SK-N-SH (cell line): ENCODE measurements around the gene PLA2G5. TPM values are rescaled to one million over a fixed set of nuclear protein-coding genes. Genes with fewer than 3 reads are reported as not detected.

Experiments used
- CTCF ChIA-PET: fragments of 300-600, 350-600 bp; formaldehyde crosslinking; extraction: SDS; loops from one replicate; lab custom pipeline; 2021; lab: Yijun Ruan, JAX
- POLR2A ChIA-PET: fragments of 350-600 bp; sonication (Branson Sonifier 250); formaldehyde crosslinking; extraction: SDS; loops from one replicate; lab custom pipeline; 2020; ENCODE audit warnings: antibody characterized with exemption, inconsistent platforms; lab: Yijun Ruan, JAX
- DNase-seq: peaks from one replicate; pipeline ENCODE4 v3.0.0; 2012
- H2AFZ ChIP-seq: fragments of 200-600 bp; sonication (generic); 2 replicates; pipeline ENCODE4 v1.8.1; 2016; ENCODE audit warnings: antibody characterized with exemption, mild to moderate bottlenecking, low read depth
- H3F3A ChIP-seq: fragments of 200-600 bp; sonication (generic); replicated peaks from 2 replicates; pipeline ENCODE3; 2016; ENCODE audit warnings: antibody characterized with exemption, mild to moderate bottlenecking; ENCODE audit not compliant: insufficient read depth
- H3K27ac ChIP-seq, 2 experiments: fragments of 200-500 bp in 1 of 2; fragments of 200-600 bp in 1 of 2; sonication (Bioruptor generic) in 1 of 2; sonication (generic), shearing (Covaris generic) in 1 of 2; 2 replicates each; pipeline versions ENCODE4 v1.5.1 to v1.6.1; 2014 to 2016; ENCODE audit warnings: low read depth in 2 of 2, inconsistent platforms in 1 of 2, low read length in 1 of 2, mild to moderate bottlenecking in 1 of 2, mixed read lengths in 1 of 2
- H3K27me3 ChIP-seq: fragments of 200-600 bp; sonication (generic), shearing (Covaris generic); 2 replicates; pipeline ENCODE4 v1.6.1; 2016; ENCODE audit warnings: mixed run types; ENCODE audit not compliant: insufficient read depth
- H3K36me3 ChIP-seq, 2 experiments: fragments of 200-500 bp in 1 of 2; fragments of 200-600 bp in 1 of 2; sonication (Bioruptor generic) in 1 of 2; sonication (generic) in 1 of 2; replicated peaks in 1 of 2; 2 replicates each; pipeline versions ENCODE3 to v1.5.1; 2014 to 2016; ENCODE audit warnings: low read length in 1 of 2, mild to moderate bottlenecking in 1 of 2; ENCODE audit not compliant: insufficient read depth in 2 of 2, control insufficient read depth in 1 of 2
- H3K4me1 ChIP-seq, 2 experiments: fragments of 200-500 bp in 1 of 2; fragments of 200-600 bp in 1 of 2; sonication (Bioruptor generic) in 1 of 2; sonication (generic), shearing (Covaris generic) in 1 of 2; 2 replicates each; pipeline versions ENCODE4 v1.5.1 to v1.6.1; 2014 to 2016; ENCODE audit warnings: low read depth in 1 of 2, low read length in 1 of 2, mixed run types in 1 of 2; ENCODE audit not compliant: insufficient read depth in 2 of 2, control insufficient read depth in 1 of 2
- H3K4me2 ChIP-seq: fragments of 200-600 bp; sonication (generic), shearing (Covaris generic); 2 replicates; pipeline ENCODE4 v1.6.1; 2017; ENCODE audit warnings: mixed run types
- H3K4me3 ChIP-seq, 2 experiments: fragments of 200-500 bp in 1 of 2; fragments of 200-600 bp in 1 of 2; sonication (Bioruptor generic) in 1 of 2; sonication (generic), shearing (Covaris generic) in 1 of 2; 2 replicates each; pipeline versions ENCODE4 v1.5.1 to v1.8.1; 2014 to 2016; ENCODE audit warnings: low read depth in 2 of 2, inconsistent platforms in 1 of 2, low read length in 1 of 2, mild to moderate bottlenecking in 1 of 2, mixed read lengths in 1 of 2, moderate library complexity in 1 of 2
- H3K79me2 ChIP-seq: fragments of 200-600 bp; sonication (generic); 2 replicates; pipeline ENCODE4 v1.8.1; 2017; ENCODE audit warnings: mild to moderate bottlenecking; ENCODE audit not compliant: insufficient read depth
- H3K9ac ChIP-seq: fragments of 200-600 bp; sonication (generic); 2 replicates; pipeline ENCODE4 v1.6.1; 2017; ENCODE audit warnings: mixed run types
- H3K9me2 ChIP-seq: fragments of 200-600 bp; sonication (generic); 2 replicates; pipeline ENCODE4 v1.6.1; 2017; ENCODE audit warnings: mixed run types
- H3K9me3 ChIP-seq: fragments of 200-600 bp; sonication (generic); 2 replicates; pipeline ENCODE4 v1.6.1; 2017; ENCODE audit warnings: mixed run types, mild to moderate bottlenecking, moderate library complexity
- H4K20me1 ChIP-seq: fragments of 200-600 bp; sonication (generic); 2 replicates; pipeline ENCODE4 v1.6.1; 2017; ENCODE audit warnings: mild to moderate bottlenecking, mixed run types; ENCODE audit not compliant: insufficient read depth
- FOSL2 ChIP-seq: IDR thresholded peaks from 2 replicates; pipeline ENCODE4 v1.4.0; 2012; ENCODE audit warnings: low read depth, mild to moderate bottlenecking, moderate library complexity, borderline replicate concordance
- FOXJ3 ChIP-seq: sonication (generic); formaldehyde crosslinking; IDR thresholded peaks from 2 replicates; pipeline ENCODE4 v1.5.1; 2020; ENCODE audit warnings: mild to moderate bottlenecking, missing genetic modification reagents
- FOXM1 ChIP-seq: IDR thresholded peaks from 2 replicates; pipeline ENCODE4 v1.4.0; 2012; ENCODE audit warnings: low read depth, mild to moderate bottlenecking
- GABPA ChIP-seq: IDR thresholded peaks from 2 replicates; pipeline ENCODE4 v1.4.0; 2012; ENCODE audit warnings: low read depth, mild to moderate bottlenecking
- GATA2 ChIP-seq: sonication (generic); formaldehyde crosslinking; IDR thresholded peaks from 2 replicates; pipeline ENCODE4 v1.5.0; 2020; ENCODE audit warnings: mild to moderate bottlenecking, missing genetic modification reagents
- IRF3 ChIP-seq: fragments of 150-350 bp; IDR thresholded peaks from 2 replicates; pipeline ENCODE4 v1.6.1; 2016; ENCODE audit warnings: mild to moderate bottlenecking, low read depth, low read length
- JUND ChIP-seq: IDR thresholded peaks from 2 replicates; pipeline ENCODE4 v1.4.0; 2012
- RCOR1 ChIP-seq: fragments of 150-350 bp; IDR thresholded peaks from 2 replicates; pipeline ENCODE4 v1.6.1; 2017; ENCODE audit warnings: antibody characterized with exemption, low read length
- SIN3A ChIP-seq: IDR thresholded peaks from 2 replicates; pipeline ENCODE4 v1.6.1; 2012; ENCODE audit warnings: low read depth, mild to moderate bottlenecking, low read length, moderate library complexity, borderline replicate concordance
- TAF1 ChIP-seq: IDR thresholded peaks from 2 replicates; pipeline ENCODE4 v1.6.1; 2012; ENCODE audit warnings: low read depth, mild to moderate bottlenecking, low read length, moderate library complexity, borderline replicate concordance
- TEAD4 ChIP-seq: IDR thresholded peaks from 2 replicates; pipeline ENCODE4 v1.4.0; 2012; ENCODE audit warnings: mild to moderate bottlenecking, borderline replicate concordance; ENCODE audit not compliant: insufficient read depth
- YY1 ChIP-seq: IDR thresholded peaks from 2 replicates; pipeline ENCODE4 v1.4.0; 2012; ENCODE audit warnings: low read depth, mild to moderate bottlenecking
- WGBS: methylation state at CpG from one replicate; pipeline ENCODE4 v1.1.6; 2017; ENCODE audit warnings: low lambda C conversion rate; 5-methylcytosine and 5-hydroxymethylcytosine counted together
- polyA plus RNA-seq, 3 experiments: library from polyadenylated mRNA; depleted of rRNA; stranded (reverse); fragments of >200 nt; gene quantifications; 2 replicates each; pipeline ENCODE4 v1.2.3, GENCODE V29; 2012
- TF ChIP-seq, protein P1 (sequence below): fragments of 200-600 bp; sonication (generic); IDR thresholded peaks from 2 replicates; pipeline ENCODE4 v1.6.1; 2017; ENCODE audit warnings: antibody characterized with exemption, mild to moderate bottlenecking, moderate library complexity
- TF ChIP-seq, protein P2 (sequence below): IDR thresholded peaks from 2 replicates; pipeline ENCODE4 v1.4.0; 2012; ENCODE audit warnings: low read depth, borderline replicate concordance

PLA2G5 gene
- polyA plus RNA-seq, 1 of the 3 experiments (the other 2 are of a cell fraction): not detected

- Histone ChIP-seq H3F3A (no peaks in the 10 kb centered on the region), H3K9ac (no peak overlapping the region), H3K4me1 (no peaks in the 10 kb centered on the region), H2AFZ (no peak overlapping the region), H3K9me3 (no peaks in the 10 kb centered on the region), H3K79me2 (no peaks in the 10 kb centered on the region), H3K27ac (no peak overlapping the region), H4K20me1 (no peaks in the 10 kb centered on the region), H3K9me2 (no peaks in the 10 kb centered on the region), H3K4me2 (no peak overlapping the region), H3K27me3 (no peaks in the 10 kb centered on the region; the same call in 1 of the 2 replicates), H3K36me3 (no peaks in the 10 kb centered on the region)
- ChIA-PET POLR2A (no interaction called here), CTCF (interaction anchor here (2.1 kb wide), 1 partner anchor 12 kb away, joined by 9 read pairs; no protein-coding TSS in a partner anchor)
- no peak for DNase-seq
- 69% methylated on average over 7 of the region's 13 CpGs for WGBS
- TF ChIP-seq GABPA (no peak), FOXM1 (no peak), YY1 (no peak), FOXJ3 (CRISPR knock-in tag) (no peak), GATA2 (CRISPR knock-in tag) (no peak), IRF3 (no peak), TEAD4 (no peak), RCOR1 (no peak), JUND (no peak), TAF1 (no peak), SIN3A (no peak), FOSL2 (no peak)
- TF ChIP-seq, protein P1, sequence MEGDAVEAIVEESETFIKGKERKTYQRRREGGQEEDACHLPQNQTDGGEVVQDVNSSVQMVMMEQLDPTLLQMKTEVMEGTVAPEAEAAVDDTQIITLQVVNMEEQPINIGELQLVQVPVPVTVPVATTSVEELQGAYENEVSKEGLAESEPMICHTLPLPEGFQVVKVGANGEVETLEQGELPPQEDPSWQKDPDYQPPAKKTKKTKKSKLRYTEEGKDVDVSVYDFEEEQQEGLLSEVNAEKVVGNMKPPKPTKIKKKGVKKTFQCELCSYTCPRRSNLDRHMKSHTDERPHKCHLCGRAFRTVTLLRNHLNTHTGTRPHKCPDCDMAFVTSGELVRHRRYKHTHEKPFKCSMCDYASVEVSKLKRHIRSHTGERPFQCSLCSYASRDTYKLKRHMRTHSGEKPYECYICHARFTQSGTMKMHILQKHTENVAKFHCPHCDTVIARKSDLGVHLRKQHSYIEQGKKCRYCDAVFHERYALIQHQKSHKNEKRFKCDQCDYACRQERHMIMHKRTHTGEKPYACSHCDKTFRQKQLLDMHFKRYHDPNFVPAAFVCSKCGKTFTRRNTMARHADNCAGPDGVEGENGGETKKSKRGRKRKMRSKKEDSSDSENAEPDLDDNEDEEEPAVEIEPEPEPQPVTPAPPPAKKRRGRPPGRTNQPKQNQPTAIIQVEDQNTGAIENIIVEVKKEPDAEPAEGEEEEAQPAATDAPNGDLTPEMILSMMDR: no peak
- TF ChIP-seq, protein P2, sequence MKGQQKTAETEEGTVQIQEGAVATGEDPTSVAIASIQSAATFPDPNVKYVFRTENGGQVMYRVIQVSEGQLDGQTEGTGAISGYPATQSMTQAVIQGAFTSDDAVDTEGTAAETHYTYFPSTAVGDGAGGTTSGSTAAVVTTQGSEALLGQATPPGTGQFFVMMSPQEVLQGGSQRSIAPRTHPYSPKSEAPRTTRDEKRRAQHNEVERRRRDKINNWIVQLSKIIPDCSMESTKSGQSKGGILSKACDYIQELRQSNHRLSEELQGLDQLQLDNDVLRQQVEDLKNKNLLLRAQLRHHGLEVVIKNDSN: no peak
- TF ChIP-seq, all 33 proteins: peak for 0
- no peak overlapping the region for H3K4me3 ChIP-seq
Measured at GRCh38 chr1:20139776-20140612, 70.0 kb downstream of the PLA2G5 start.
